PC-3 (cell line): ENCODE results near the gene BBS12.

Source experiments
- CTCF ChIP-seq: fragments of 300-600 bp; sonication (generic); conservative IDR thresholded peaks from 2 replicates; pipeline ENCODE4 v1.5.1; 2017; ENCODE audit warnings: antibody characterized with exemption, low read depth, mild to moderate bottlenecking, low read length
- EZH2 ChIP-seq: fragments of 300-600 bp; sonication (generic); IDR thresholded peaks from one replicate; pipeline ENCODE4 v1.6.1; 2017; ENCODE audit warnings: antibody characterized with exemption, mild to moderate bottlenecking, low read length; ENCODE audit not compliant: unreplicated experiment
- EZH2phosphoT487 ChIP-seq: fragments of 300-600 bp; sonication (generic); IDR thresholded peaks from 2 replicates; pipeline ENCODE4 v1.6.1; 2018; ENCODE audit warnings: mild to moderate bottlenecking, antibody characterized with exemption, low read length, borderline replicate concordance

GRCh38 chr4:122764821-122765215, 32.3 kb downstream of the BBS12 start:
- TF ChIP-seq EZH2 (no peak), CTCF (no peak), EZH2phosphoT487 (no peak)
